Activated CD4-positive, alpha-beta T cell treated with anti-CD3 and anti-CD28 coated beads, Interleukin-2, amount 50 U/mL, for 16 hours (primary cell): ENCODE data around the gene KLHL29.
"Not testable (repeated sequence)": the region's sequence is repeated elsewhere in the genome, so short reads cannot be mapped to it uniquely, and the experiment has no call there.

Source experiments
- DNase-seq: peaks from one replicate; pipeline ENCODE4 v3.0.0-alpha.2; 2020

Gene KLHL29

GRCh38 chr2:23373666-23374065, 11.3 kb upstream of the KLHL29 start:
- no peak for DNase-seq

- peak; percentile 14 for DNase-seq
Observed at GRCh38 chr2:23375448-23375847, 9.5 kb upstream of the KLHL29 start.

GRCh38 chr2:23376075-23376474, 8.9 kb upstream of the KLHL29 start:
- no peak for DNase-seq

GRCh38 chr2:23376972-23377371, 8.0 kb upstream of the KLHL29 start:
- DNase-seq = no peak

- no peak for DNase-seq
Observed at GRCh38 chr2:23377771-23378170, 7.2 kb upstream of the KLHL29 start.

GRCh38 chr2:23378496-23378895, 6.5 kb upstream of the KLHL29 start:
- DNase-seq = no peak

GRCh38 chr2:23379220-23379695, 5.7 kb upstream of the KLHL29 start:
- DNase-seq = no peak

GRCh38 chr2:23380562-23381065, 4.4 kb upstream of the KLHL29 start:
- DNase-seq = peak; percentile 74

GRCh38 chr2:23381084-23381483, 3.9 kb upstream of the KLHL29 start:
- peak; percentile 14 for DNase-seq

- no peak for DNase-seq
Observed at GRCh38 chr2:23381485-23381884, 3.5 kb upstream of the KLHL29 start.

GRCh38 chr2:23383100-23383499, 1.9 kb upstream of the KLHL29 start:
- DNase-seq = no peak

- DNase-seq = no peak
Observed at GRCh38 chr2:23385351-23385747, 370 bp downstream of the KLHL29 start.

- no peak for DNase-seq
Observed at GRCh38 chr2:23385748-23386338, 864 bp downstream of the KLHL29 start.

- no peak for DNase-seq
Observed at GRCh38 chr2:23386339-23387220, 1.6 kb downstream of the KLHL29 start.

- DNase-seq = no peak
Observed at GRCh38 chr2:23387221-23387550, 2.2 kb downstream of the KLHL29 start.

- no peak for DNase-seq
Observed at GRCh38 chr2:23387845-23388244, 2.9 kb downstream of the KLHL29 start.

- no peak for DNase-seq
Observed at GRCh38 chr2:23388294-23388693, 3.3 kb downstream of the KLHL29 start.

- DNase-seq = no peak
Observed at GRCh38 chr2:23388756-23389514, 4.0 kb downstream of the KLHL29 start.

- no peak for DNase-seq
Observed at GRCh38 chr2:23390152-23390551, 5.2 kb downstream of the KLHL29 start.

- not testable (repeated sequence) for DNase-seq
Observed at GRCh38 chr2:23391237-23391736, 6.3 kb downstream of the KLHL29 start.

GRCh38 chr2:23393722-23394121, 8.7 kb downstream of the KLHL29 start:
- DNase-seq = no peak

GRCh38 chr2:23394700-23395099, 9.7 kb downstream of the KLHL29 start:
- DNase-seq = no peak

GRCh38 chr2:23397478-23397877, 12.5 kb downstream of the KLHL29 start:
- DNase-seq = no peak
